Natural killer cell (primary cell): Measurements from ENCODE around the gene PLPPR1. TPM values are rescaled to one million over a fixed set of nuclear protein-coding genes. Genes with fewer than 3 reads are reported as not detected.

Experiments
- ATAC-seq, 3 donors: fragments of 150-1000 bp in 2 of 3; fragments of 200-7000 bp in 1 of 3; cut with Tn5 transposase; 1 replicate in 1 of 3; 2 replicates in 2 of 3; pipeline ENCODE4 v1.10.0; 2021; ENCODE audit warnings: mild to moderate bottlenecking in 2 of 3, moderate library complexity in 2 of 3
- DNase-seq, 2 donors: peaks; one replicate each; pipeline versions ENCODE4 v3.0.0 to v3.0.0-alpha.2; 2013 to 2021; ENCODE audit warnings: mixed read lengths in 1 of 2
- H3K27ac ChIP-seq: one replicate; pipeline ENCODE4 v1.5.1; 2013; ENCODE audit warnings: mild to moderate bottlenecking, low read length
- H3K27me3 ChIP-seq: one replicate; pipeline ENCODE4 v1.6.1; 2013; ENCODE audit warnings: low read length; ENCODE audit not compliant: control insufficient read depth, insufficient read depth
- H3K36me3 ChIP-seq: one replicate; pipeline ENCODE4 v1.6.1; 2013; ENCODE audit warnings: low read length; ENCODE audit not compliant: control insufficient read depth, insufficient read depth
- H3K4me1 ChIP-seq: one replicate; pipeline ENCODE4 v1.6.1; 2013; ENCODE audit warnings: low read length; ENCODE audit not compliant: control insufficient read depth, insufficient read depth
- H3K4me3 ChIP-seq: one replicate; pipeline ENCODE4 v1.5.1; 2013; ENCODE audit warnings: low read length
- H3K9me3 ChIP-seq: one replicate; pipeline ENCODE4 v1.6.1; 2013; ENCODE audit warnings: low read length; ENCODE audit not compliant: control insufficient read depth, insufficient read depth
- H3K27ac Mint-ChIP-seq, 2 donors: one replicate each; pipeline ENCODE4 v1.8.0; 2022; ENCODE audit warnings: mild to moderate bottlenecking in 2 of 2, mixed read lengths in 2 of 2, moderate library complexity in 1 of 2
- H3K27me3 Mint-ChIP-seq, 2 donors: one replicate each; pipeline ENCODE4 v1.8.0; 2022; ENCODE audit warnings: low read depth in 2 of 2, mixed read lengths in 2 of 2
- H3K36me3 Mint-ChIP-seq: one replicate; pipeline ENCODE4 v1.8.0; 2022; ENCODE audit warnings: mixed read lengths
- H3K4me1 Mint-ChIP-seq, 2 donors: one replicate each; pipeline ENCODE4 v1.8.0; 2022; ENCODE audit warnings: mixed read lengths in 2 of 2
- H3K4me3 Mint-ChIP-seq: one replicate; pipeline ENCODE4 v1.8.0; 2022; ENCODE audit warnings: mild to moderate bottlenecking, moderate library complexity, mixed read lengths
- H3K9me3 Mint-ChIP-seq, 2 donors: one replicate each; pipeline ENCODE4 v1.8.0; 2022; ENCODE audit warnings: mixed read lengths in 2 of 2
- WGBS: methylation state at CpG from one replicate; pipeline ENCODE4 v1.1.7; 2013; ENCODE audit warnings: missing lambda C conversion rate; ENCODE audit not compliant: insufficient coverage; 5-methylcytosine and 5-hydroxymethylcytosine counted together
- intact Hi-C: fragments of 100-400 bp; cut with micrococcal nuclease; formaldehyde crosslinking; loops from one replicate; pipeline ENCODE4 v1.14.2; 2022
- total RNA-seq, 4 donors: library from RNA; stranded (reverse); fragments of 120-200 nt in 1 of 4; gene quantifications; one replicate each; pipeline versions ENCODE4 v1.2.3 to v1.2.4, GENCODE V29; 2013 to 2022
- TF ChIP-seq, protein P1 (sequence below): fragments of 200-600 bp; IDR thresholded peaks from one replicate; pipeline ENCODE4 v1.8.0; 2022; ENCODE audit warnings: antibody characterized with exemption

The PLPPR1 gene
- total RNA-seq, 3 donors from 2014 or later (not counting 1 experiment from before 2014, with no cell fraction given), result not detected

DNA sequence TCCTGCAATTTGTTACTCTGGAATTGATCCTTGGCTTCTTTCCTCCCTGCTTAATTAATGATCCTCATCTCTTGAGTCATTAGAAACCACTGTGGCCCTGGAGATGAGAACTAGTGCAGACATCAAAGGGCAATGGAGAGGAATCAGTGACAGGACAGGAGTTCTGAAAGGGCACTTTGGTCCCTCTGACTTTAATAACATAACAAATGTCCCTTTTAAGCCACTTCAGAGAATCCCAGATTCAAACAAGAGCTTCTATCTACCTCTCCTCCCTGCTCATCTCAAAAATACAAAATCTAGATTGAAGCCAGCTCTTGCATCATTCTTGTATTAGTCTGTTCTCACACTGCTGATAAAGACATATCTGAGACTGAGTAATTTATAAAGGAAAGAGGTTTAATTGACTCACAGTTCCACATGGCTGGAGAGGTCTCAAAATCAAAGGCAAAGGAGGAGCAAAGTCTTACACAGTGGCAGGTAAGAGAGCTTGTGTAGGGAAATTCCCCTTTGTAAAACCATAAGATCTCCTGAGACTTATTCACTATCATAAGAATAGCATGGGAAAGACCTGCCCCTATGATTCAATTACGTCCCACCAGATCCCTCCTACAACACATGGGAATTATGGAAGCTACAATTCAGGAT, 139.1 kb downstream of the PLPPR1 start:
- intact Hi-C loops, result no loop called here
- Mint-ChIP-seq H3K27ac (no peak overlapping the region), H3K27me3 (no peaks in the 10 kb centered on the region), H3K4me3 (no peak overlapping the region), H3K36me3 (no peaks in the 10 kb centered on the region), H3K4me1 (no peaks in the 10 kb centered on the region), H3K9me3 (peaks cover 3 to 10% of the 10 kb centered on the region in 2 donors)
- Histone ChIP-seq H3K9me3 (no peaks in the 10 kb centered on the region), H3K27me3 (no peaks in the 10 kb centered on the region), H3K4me3 (no peak overlapping the region), H3K36me3 (no peaks in the 10 kb centered on the region), H3K27ac (no peak overlapping the region), H3K4me1 (no peaks in the 10 kb centered on the region)
- DNase-seq (no peak), ATAC-seq (no peak)
- TF ChIP-seq, protein P1, sequence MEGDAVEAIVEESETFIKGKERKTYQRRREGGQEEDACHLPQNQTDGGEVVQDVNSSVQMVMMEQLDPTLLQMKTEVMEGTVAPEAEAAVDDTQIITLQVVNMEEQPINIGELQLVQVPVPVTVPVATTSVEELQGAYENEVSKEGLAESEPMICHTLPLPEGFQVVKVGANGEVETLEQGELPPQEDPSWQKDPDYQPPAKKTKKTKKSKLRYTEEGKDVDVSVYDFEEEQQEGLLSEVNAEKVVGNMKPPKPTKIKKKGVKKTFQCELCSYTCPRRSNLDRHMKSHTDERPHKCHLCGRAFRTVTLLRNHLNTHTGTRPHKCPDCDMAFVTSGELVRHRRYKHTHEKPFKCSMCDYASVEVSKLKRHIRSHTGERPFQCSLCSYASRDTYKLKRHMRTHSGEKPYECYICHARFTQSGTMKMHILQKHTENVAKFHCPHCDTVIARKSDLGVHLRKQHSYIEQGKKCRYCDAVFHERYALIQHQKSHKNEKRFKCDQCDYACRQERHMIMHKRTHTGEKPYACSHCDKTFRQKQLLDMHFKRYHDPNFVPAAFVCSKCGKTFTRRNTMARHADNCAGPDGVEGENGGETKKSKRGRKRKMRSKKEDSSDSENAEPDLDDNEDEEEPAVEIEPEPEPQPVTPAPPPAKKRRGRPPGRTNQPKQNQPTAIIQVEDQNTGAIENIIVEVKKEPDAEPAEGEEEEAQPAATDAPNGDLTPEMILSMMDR, result no peak
- WGBS, result 82% methylated on average over 1 of the region's 1 CpG

DNA sequence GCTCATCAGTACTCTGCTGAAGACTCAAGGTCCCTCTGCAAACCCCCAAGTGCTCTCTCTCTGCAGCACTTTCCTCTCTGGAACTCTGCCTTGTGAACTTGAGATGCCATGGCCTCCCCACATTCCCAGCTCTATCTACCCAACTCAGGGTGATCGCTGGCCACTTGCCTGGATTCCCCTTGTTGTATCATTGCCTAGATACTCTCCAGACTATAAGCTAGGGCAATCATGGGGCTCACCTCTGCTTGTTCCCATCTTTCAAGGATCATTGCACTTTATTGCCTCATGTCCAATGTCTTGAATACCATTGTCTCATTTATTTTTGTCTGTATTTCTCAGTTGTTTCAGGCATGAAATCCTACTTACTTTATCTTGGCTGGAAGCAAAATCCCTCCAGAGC, 144.1 kb downstream of the PLPPR1 start:
- 88% methylated on average over 1 of the region's 1 CpG for WGBS
- ATAC-seq (no peak), DNase-seq (no peak)
- Mint-ChIP-seq H3K27me3 (no peaks in the 10 kb centered on the region), H3K9me3 (peaks cover 0 to 5% of the 10 kb centered on the region in 2 donors), H3K27ac (no peak overlapping the region), H3K4me3 (no peak overlapping the region), H3K4me1 (no peaks in the 10 kb centered on the region), H3K36me3 (no peaks in the 10 kb centered on the region)
- Histone ChIP-seq H3K4me3 (no peak overlapping the region), H3K9me3 (no peaks in the 10 kb centered on the region), H3K27me3 (no peaks in the 10 kb centered on the region), H3K36me3 (no peaks in the 10 kb centered on the region), H3K4me1 (no peaks in the 10 kb centered on the region), H3K27ac (no peak overlapping the region)
- TF ChIP-seq, protein P1, result no peak
- intact Hi-C loops, result no loop called here

DNA sequence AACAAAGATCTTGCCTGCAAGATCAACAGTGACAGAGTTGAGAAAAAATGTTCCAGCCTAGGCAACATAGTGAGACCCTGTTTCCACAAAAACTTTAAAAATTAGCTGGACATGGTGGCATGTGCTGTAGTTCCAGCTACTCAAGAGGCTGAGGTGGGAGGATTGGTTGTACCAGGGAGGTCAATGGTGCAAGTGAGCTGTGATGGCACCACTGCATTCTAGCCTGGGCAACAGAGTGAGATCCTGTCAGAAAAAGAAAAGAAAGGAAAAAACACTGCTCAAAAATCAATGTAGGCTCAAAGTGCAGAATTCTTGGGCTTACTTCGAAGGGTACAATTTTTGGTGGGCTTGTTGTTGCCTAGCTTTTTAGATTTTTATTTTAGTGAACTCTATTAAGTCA, 145.4 kb downstream of the PLPPR1 start:
- intact Hi-C loops, result no loop called here
- no peaks in the 10 kb centered on the region for H3K9me3 Mint-ChIP-seq
- H3K36me3 ChIP-seq, result no peaks in the 10 kb centered on the region
- TF ChIP-seq, protein P1, result no peak
- no peak for ATAC-seq
- H3K4me3 Mint-ChIP-seq, result no peak overlapping the region
- no peak overlapping the region for H3K27ac ChIP-seq
- H3K4me1 ChIP-seq, result no peaks in the 10 kb centered on the region
- WGBS, result no CpG with 5 or more reads among the region's 1 CpG
- no peak overlapping the region for H3K27ac Mint-ChIP-seq
- H3K36me3 Mint-ChIP-seq, result no peaks in the 10 kb centered on the region
- H3K27me3 ChIP-seq, result no peaks in the 10 kb centered on the region
- no peaks in the 10 kb centered on the region for H3K4me1 Mint-ChIP-seq
- no peak overlapping the region for H3K4me3 ChIP-seq
- H3K9me3 ChIP-seq, result no peaks in the 10 kb centered on the region
- no peak for DNase-seq
- H3K27me3 Mint-ChIP-seq, result no peaks in the 10 kb centered on the region

DNA sequence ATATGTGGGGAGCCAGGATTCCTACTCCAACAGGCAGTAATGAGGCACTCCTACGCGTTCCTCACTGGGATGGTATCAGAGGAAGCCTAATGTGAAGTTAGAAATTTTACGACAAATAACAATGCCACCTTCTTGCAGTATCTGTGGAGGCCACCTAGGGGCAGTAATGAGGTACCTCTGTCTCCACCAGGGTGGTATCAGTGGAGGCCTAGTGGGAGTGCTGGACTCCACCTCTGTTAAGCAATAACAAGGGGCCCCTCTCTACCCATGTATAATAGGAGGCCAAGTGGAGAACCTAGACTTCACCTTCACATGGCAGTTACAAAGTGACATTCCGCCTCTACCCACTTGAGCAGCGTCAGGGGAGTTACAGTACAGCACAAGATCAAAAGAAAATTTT, 147.9 kb downstream of the PLPPR1 start:
- Histone ChIP-seq H3K4me3 (no peak overlapping the region), H3K27ac (no peak overlapping the region), H3K36me3 (no peaks in the 10 kb centered on the region), H3K27me3 (no peaks in the 10 kb centered on the region), H3K4me1 (no peaks in the 10 kb centered on the region), H3K9me3 (no peaks in the 10 kb centered on the region)
- TF ChIP-seq, protein P1, result no peak
- no peaks in the 10 kb centered on the region for H3K27me3 Mint-ChIP-seq
- ATAC-seq, result no peak
- no peaks in the 10 kb centered on the region for H3K36me3 Mint-ChIP-seq
- WGBS, result 92% methylated on average over 5 of the region's 5 CpGs
- H3K27ac Mint-ChIP-seq, result no peak overlapping the region
- DNase-seq, result no peak
- no peaks in the 10 kb centered on the region for H3K4me1 Mint-ChIP-seq
- peaks cover 0 to 3% of the 10 kb centered on the region in 2 donors for H3K9me3 Mint-ChIP-seq
- no peak overlapping the region for H3K4me3 Mint-ChIP-seq
- intact Hi-C loops, result no loop called here
